Smooth muscle cell of the brain vasculature (primary cell): ENCODE measurements around the gene AFAP1.

Source experiments
- DNase-seq: peaks from one replicate; pipeline ENCODE4 v3.0.0-alpha.2; 2012; ENCODE audit warnings: low read depth, low spot score

Gene AFAP1

DNA sequence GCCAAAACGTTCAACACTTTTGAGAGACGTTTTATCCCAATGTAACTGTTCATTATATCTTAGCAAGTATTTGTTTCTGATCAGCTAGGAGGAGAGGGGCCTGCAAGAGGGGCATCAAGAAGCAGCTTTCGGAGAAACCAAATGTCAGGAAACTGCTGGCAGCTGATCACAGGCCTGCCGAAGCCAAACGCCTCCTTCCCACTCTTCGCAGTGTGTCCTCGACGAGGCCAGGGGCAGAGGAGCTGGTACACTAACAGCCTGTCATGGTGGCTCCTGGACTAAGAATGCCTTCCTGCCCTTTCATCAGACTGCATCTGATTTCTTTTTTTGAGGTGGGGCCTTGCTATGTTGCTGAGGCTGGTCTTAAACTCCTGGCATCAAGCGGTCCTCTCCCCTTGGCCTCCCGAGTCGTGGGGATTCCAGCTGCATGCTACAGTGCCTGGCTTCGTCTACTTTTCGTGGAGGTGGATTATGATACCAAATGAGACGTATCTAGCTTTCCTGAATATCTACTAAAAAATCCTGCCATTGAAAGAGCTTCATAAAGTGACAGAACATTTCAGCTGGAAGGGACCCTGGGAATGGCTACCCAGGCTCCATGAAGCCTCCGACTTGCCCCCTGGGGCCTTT is 134.8 kb downstream of the AFAP1 start:
- DNase-seq, result no peak

DNA sequence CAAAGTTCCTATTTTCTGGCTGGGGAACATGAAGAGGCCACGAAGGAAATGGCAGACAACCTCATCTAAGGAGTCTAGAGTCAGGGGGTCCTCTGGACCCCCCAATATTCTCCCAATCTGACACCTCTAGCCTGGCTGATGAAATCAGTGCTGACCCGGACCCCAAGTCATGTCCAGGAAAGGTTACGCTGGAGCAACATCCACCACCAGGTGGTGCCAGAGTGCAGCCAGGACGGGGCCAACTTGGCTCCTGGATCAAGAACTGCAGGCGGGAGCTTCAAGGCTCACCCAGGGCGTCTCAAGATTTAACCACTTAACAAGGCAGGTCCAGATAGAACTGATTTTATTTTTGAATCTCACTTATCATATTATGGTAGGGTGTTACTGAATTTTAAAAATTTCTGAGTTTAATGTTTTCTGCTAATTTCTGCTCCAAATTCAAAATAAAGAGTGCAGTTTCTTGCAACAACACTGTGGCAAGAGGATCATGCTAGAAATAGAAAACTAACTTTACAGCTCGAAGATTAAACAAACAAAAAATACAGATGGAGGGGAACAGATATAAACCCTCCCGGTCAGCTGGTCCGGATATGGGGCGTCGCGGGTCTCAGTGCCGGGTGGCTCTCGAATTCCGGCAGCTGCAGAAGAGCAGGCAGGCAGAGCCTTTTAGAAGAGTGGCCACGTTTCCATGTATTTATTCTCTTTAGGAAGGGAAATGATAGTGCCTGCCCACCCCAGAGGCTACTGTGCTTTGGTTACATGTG is 135.5 kb downstream of the AFAP1 start:
- no peak for DNase-seq

DNA sequence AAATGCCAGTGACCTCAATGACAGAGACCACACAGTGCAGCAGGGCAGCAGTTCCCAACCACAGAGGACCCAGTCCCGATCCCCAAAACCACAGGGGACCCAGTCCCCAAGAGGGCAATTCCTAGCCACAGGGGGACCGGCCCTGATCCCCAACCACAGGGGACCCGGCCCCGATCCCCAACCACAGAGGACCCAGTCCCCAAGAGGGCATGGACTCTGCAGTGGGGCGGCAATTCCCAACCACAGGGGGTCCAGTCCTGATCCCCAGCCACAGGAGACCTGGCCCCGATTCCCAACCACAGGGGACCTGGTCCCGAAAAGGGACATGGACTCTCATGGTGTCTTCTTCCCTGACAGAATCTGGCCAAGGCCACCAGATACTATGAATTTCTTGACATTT is 136.3 kb downstream of the AFAP1 start:
- DNase-seq, result no peak

DNA sequence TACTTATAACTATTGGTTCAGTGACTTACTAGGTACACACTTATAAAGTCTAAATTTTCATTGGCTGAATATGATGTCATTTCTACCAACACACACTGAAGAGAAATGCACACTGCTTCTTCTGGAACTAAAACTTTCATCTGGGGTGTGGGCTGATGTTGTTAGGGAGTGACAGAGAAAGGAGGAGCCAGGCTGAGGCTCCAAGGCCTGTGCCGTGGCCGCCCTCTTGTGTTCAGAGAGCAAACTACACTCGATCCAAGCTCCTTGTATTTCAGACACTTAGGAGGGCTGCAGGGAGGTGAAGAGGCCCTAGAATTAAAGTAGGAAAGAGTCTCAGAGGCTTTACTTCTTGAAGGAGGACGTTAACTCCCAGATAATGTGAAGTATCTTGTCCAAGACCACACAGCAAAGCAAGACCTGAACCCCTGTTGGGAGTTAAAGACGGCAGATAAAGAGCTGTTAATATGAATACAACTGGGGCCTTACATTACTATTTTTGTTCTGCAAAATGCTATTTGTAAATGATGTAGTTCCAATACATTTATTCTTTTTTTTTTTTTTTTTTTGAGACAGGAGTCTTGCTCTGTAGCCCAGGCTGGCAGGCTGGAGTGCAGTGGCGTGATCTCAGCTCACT is 137.5 kb downstream of the AFAP1 start:
- no peak for DNase-seq

DNA sequence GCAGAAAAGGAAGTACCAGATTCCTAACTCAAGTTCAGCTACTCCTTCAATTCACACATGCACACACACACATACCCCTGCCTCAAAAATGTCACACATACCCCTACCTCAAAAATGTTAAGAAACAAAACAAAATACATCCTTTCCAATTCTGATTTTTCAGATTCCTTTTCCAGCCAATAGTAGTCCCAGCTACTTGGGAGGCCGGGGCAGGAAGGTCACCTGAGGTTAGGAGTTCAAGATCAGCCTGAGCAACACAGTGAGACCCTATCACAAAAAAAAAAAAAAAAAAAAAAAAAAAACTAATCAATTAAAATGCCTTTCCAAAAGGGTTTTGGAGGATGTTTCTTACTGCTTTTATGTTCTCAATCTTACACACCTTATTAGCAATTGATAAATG is 138.0 kb downstream of the AFAP1 start:
- DNase-seq, result no peak

DNA sequence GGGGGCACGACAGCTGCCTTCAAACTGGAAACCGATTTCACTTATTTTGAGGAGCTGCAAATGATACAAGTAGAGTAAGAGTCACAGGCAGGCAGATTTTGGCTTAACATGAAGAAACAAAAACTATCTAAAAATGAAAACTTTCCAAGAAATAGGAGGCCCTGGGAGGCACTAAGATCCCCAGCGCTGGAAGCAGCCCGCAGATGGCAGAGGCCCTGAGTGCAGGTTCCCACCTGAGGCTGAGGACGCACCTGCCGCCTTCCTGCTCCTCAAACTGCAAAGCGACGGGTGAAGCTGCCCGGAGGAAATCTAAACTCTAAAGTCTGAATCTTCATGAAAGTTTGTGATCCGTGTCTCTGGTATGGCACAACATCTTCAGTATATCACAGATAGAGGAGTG is 138.7 kb downstream of the AFAP1 start:
- no peak for DNase-seq

DNA sequence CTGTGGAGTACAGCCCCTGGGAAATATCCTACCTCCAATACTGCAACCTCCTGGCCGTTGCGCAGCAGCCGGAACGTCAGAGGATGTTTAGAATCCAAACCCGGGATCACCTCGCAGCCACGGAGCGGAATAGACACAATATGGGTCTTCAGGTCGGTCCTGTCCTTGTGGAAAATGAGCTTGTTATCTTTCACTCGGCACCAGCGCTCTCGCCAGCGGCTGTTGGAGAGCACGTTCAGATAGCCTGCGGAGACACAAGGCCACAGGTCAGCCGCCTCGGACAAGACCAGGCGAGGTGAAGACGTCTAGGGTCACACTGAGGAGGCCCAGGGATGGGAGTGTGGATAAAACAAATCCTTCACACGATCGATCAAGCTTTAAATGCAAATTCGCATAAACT is 139.3 kb downstream of the AFAP1 start:
- no peak for DNase-seq

DNA sequence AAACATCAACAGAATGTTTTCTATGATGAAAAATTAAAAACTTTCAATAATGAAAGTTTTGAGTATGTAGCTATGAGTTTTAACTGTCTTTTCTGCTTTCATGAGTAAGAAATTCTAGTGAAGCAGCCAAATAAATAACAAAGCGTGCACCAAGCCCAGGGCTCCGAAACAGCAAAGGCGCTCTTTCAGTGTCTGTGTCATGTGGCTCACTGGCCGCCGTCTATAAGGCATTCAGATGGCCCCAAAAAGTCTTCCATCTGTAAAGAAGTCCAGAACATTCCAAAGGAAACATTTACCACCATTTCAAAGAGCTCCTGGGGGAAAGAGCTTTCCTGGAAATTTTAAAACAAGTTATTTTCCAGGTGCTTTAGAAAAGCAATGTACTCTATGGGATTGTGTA is 139.9 kb downstream of the AFAP1 start:
- DNase-seq, result no peak

DNA sequence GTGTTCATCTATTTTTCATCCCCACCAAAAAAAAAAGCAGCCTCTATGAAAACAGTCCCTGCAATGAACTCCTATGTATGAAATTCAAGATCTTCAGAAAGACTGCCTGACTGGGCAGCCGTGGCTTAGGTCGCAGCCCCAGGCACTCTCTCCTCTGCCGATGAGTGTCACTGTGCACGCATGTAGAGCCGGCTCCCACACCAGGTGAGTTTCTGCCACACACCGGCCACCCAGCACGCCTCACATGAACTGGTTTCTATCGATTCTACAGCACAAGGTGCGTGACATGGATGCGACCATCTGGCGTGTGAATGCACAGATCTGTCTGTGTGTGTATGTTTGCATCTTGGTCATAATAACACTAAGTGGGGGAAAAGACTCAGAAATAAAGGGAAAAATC is 140.4 kb downstream of the AFAP1 start:
- no peak for DNase-seq

DNA sequence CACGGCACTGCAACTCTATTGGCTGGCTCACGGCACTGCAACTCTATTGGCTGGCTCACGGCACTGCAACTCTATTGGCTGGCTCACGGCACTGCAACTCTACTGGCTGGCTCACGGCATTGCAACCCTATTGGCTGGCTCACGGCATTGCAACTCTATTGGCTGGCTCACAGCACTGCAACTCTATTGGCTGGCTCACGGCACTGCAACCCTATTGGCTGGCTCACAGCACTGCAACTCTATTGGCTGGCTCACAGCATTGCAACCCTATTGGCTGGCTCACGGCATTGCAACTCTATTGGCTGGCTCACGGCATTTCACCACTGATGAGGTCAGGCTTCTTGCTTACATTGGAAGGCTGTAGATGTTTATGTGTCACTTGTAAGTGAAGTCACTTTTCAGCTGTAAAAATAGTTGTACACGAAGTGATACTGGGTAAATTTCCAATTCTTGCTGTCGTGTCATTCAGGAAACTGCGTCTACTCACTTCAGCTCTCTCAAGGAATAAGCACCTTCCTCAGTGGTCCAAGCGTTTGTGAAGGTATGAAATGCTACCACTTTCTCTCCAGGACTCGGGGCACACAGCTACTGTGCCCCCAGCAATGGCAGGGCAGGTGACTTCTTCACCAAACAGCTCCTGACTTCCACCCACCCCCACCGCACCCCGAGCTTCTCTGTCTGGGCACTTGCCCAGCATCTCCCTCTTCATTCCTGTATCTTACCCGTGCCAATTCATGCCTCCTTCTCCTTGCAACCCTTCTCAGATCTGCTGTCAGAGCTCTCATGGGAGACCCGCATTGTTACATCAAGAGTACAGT is 141.3 kb downstream of the AFAP1 start:
- DNase-seq, result no peak

DNA sequence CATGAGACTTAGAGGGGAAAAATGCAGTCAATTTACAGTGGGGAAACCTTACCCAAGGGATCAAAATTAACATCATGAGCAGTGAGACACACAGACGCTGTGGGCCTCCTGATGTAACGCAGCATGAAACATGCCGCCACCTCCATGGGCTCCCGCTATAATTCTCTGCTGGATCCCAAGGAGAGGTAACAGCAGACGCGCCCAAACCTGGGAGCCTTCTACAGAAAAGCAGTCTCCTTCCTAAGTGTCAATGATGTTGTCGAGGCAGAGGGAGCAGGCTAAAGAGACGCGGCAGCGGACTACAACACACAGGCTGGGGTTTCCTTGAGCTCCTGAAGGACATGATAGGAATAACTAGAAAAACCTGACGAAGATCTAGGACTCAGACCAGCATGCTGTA is 142.3 kb downstream of the AFAP1 start:
- DNase-seq, result no peak

DNA sequence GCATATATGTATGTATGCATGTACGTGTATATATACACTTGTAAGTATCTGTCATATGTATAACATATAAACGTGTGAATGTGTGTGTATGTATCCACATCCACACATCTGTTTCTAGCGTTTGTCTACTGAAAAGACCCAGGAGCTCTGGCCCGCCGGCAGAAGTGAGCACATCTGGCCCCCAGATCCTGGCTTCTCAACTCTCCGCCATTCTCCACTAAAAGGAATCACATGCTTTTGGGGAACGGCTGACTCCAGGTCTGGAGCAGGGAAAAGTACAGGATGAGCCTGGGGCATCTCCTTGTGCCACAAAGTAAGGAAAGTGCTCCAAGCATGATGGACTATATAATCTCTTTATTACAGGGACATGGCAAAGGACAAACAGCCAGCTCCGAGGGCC is 143.7 kb downstream of the AFAP1 start:
- no peak for DNase-seq

DNA sequence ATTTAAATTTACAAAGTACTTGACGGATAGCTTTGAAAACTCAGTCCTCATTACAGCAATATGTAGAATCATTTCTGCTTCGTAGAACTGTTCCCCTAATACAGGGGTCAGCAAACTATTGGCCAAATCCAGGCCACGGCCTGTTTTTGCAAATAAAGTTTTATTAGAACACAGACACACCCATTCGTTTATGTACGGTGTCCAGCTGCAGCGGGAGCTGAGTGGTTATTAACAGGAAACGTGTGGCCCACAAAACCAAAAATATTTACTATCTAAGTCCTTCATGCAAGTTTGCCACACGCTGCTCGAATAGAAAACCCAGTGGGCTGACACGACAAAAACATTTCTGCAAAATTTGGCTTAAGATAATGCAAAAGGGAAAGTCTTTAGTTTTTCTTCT is 146.5 kb downstream of the AFAP1 start:
- no peak for DNase-seq

DNA sequence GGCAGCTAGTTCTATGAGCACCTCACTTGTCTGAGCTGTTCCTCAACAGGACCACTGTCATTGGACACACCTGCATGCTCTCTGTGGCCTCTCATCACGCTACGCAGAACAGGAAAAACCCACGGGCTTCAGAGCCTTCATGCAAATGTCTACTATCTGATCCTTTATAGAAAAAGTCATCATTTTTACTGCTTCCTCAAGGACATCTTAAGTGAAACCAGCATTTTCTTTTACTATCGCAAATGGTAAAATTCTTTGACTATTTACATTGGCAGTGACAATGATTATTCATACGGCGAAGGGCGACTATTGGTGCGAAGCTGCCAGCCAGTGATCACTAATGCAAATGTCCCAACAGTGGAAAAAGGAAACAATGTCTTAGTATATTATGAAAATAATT is 147.0 kb downstream of the AFAP1 start:
- no peak for DNase-seq

DNA sequence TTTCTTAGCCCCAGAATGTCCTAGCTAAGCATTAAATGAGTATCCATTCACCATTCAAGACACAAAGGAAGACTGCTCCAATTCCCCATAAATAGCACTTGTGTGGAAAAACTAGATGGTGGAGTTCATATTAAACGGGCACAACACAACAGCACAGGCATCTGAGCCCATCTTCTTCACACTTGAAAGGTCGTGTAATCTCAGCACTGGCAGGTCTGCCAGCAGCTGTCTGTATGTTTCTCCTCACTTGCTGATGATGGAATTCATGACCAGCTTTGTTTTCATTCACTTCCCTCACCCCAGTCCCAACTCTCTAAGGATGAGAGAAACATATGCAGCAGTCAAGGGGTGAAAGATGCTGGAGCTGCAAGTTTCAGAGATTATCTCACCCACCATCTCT is 148.7 kb downstream of the AFAP1 start:
- DNase-seq, result no peak

DNA sequence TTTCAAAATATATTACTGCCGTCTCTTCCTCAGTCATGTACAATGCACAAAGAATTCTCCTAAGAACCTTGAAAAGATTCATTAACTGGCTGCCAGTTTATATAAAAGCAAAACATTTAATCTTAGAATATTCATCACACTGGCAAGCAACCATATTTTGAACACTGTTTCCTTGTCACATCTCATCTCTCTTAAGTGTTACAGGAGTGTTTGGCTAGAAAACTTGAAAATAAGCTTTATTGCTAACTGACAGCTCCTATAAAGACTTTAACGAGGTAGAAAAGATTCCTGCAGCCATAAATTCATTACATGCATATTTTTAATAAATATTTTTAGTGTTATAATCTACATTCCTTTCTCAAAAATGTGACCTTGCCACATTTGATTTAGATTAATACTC is 149.6 kb downstream of the AFAP1 start:
- DNase-seq, result no peak

DNA sequence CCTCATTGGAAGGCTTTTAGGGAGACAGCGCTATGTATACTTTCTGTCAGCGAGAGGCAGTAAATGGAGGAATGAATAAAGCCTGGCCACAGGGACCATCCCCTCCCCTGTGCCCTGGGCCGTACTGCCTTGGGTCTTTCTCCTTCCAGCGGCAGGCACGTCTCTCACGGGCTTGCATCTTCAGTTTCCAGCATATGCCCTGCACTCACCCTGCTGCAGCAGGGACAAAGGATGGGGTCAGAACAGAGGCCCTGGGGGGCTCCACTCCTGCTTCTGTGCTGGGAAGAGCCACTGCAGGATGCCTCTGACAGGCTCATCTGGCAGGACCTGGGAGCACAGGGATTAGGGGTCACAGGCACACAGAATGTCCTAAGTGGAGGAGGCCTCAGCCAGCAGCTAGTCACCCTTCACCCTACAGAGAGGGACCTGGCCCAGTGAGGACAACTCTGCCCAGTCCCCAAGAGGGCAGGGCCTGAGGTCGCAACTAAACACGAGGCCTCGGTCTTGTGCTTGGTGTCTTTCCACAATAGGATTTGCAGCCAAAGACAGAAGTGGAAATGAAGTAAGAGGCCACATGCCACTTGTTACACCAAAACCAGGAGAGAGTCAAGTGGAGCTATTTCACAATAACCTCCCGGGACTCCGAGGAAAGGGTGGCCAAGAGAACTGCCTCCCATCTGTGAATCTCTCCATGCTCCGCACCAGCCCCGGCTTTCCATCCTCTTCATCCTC is 150.8 kb downstream of the AFAP1 start:
- no peak for DNase-seq

DNA sequence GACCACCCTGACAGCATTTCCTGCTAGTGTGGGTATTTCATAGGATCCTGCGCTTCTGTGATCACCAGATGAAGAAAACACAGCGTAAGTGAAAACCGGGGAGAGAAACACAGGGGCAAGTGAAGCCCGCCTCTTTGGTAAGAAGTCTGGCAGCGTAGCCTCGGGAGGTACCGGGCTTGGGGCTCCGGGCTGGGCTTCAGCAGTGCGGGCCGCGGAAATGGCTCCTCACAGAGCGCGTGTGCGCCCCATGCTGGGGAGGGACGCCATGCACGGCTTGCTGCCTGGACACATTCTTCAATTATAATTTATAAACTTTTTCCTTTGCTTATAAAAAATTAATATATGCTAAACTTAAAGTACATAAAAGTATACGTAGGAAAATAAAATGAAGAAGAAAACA is 151.5 kb downstream of the AFAP1 start:
- no peak for DNase-seq

DNA sequence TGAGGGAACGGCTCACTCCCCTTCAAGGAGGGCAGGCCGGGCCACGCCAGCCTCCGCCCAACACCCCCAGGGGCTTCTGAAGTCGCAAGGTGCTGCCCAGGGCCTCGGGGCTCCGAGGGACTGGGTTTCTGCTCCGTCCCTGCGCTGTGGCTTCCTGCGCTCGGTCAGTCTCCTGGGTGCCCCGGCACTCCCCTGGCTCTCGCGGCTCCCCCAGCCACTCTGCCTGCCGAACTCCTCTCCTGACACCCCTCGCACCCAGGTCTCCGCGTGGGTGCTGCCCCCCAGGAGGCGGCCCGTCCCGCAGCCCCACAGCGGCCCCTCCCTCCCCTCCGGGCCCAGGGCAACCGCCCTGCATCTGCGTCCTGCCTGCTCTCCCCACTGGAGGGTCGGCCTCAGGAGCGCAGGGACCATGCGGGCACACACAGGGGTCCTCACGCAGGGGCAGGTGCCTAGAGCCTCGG is 151.9 kb downstream of the AFAP1 start:
- DNase-seq, result no peak

DNA sequence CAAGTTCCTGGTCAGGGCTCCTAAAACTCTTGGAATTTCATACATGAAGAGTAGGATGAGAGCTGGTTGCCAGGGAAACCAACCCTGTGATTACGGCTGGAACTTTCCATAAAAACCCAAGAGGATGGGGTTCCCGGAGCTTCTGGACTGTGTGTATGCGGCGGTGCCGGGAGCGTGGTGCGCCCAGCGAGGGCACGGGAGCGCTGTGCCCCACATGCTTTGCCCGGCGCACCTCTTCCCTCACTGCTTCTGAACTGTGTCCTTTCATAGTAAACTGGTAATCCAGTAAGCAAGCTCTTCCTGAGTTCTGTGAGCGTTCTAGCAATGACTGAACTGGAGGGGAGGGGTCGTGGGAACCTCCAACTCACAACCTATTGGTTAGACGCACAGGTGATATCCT is 152.6 kb downstream of the AFAP1 start:
- no peak for DNase-seq

DNA sequence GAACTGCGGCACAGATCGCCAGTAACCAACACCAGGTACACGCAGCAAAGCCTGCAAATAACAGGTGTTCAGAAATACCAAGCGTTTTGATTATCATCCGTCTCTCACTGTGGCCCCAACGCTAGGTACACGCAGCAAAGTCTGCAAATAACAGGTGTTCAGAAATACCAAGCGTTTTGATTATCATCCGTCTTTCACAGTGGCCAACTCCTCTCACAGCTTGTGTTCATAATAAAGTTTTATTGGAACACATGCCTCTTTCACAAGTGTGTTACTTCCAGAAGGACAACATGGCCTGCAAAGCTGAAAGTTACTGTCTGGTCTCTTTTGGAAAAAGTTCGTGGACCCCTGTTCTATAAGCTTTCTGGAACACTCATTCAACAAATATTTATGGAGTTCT is 153.1 kb downstream of the AFAP1 start:
- DNase-seq, result no peak

DNA sequence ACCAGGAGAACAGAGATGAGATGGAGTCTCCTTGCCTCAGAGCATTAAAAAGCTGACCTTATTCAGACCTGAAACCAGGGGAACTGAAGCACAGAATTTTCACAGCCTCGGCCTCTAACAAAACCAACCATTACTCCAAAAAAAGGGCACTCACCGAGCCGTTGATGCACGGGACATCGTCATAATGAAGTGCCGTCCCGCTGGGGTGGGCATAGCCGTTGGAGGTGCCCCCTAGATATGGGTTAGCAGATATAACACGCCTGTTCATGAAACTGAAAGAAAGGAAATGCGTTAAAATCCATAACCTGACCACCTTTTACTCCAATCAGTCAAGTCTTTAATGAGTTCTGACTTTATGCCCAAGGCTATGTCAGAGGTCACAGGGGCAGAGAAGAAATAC is 153.6 kb downstream of the AFAP1 start:
- DNase-seq, result no peak
